Thyroid gland (tissue), 4 donors: ENCODE measurements around the gene PDS5B. TPM values are rescaled to one million over a fixed set of nuclear protein-coding genes. Genes with fewer than 3 reads are reported as not detected.

Experiments used
- DNase-seq, 2 donors: peaks; one replicate each; pipeline ENCODE4 v3.0.0-alpha.2; 2019
- H3K27ac ChIP-seq, 3 donors: fragments of 200-600 bp; sonication (generic); 1 replicate in 2 of 3; 2 replicates in 1 of 3; pipeline ENCODE4 v1.5.1; 2016 to 2019; ENCODE audit warnings: mild to moderate bottlenecking in 1 of 3, moderate library complexity in 1 of 3
- H3K27me3 ChIP-seq: fragments of 200-600 bp; sonication (generic); one replicate; pipeline ENCODE4 v1.5.1; 2019
- H3K36me3 ChIP-seq, 2 donors: fragments of 200-600 bp; sonication (generic); one replicate each; pipeline ENCODE4 v1.5.1; 2016 to 2019
- H3K4me1 ChIP-seq, 2 donors: fragments of 200-600 bp; sonication (generic); one replicate each; pipeline ENCODE4 v1.5.1; 2017 to 2019
- H3K4me3 ChIP-seq, 3 donors: fragments of 200-600 bp; sonication (generic); replicated peaks in 1 of 3; 1 replicate in 2 of 3; 2 replicates in 1 of 3; pipeline ENCODE4 v1.5.1; 2016; ENCODE audit warnings: mild to moderate bottlenecking in 1 of 3
- H3K9me3 ChIP-seq: fragments of 200-600 bp; sonication (generic); one replicate; pipeline ENCODE4 v1.5.1; 2017
- CTCF ChIP-seq, 6 experiments: fragments of 200-600 bp in 3 of 6; fragments of 450-650 bp in 3 of 6; sonication (generic) in 3 of 6; IDR thresholded peaks; one replicate each; pipeline ENCODE4 v1.5.1; 2016 to 2019; ENCODE audit warnings: antibody characterized with exemption in 6 of 6, mild to moderate bottlenecking in 2 of 6, inconsistent platforms in 1 of 6, moderate library complexity in 1 of 6
- POLR2A ChIP-seq, 2 donors: fragments of 450-650 bp; IDR thresholded peaks; one replicate each; pipeline ENCODE4 v1.6.1; 2017; ENCODE audit warnings: antibody characterized with exemption in 2 of 2, mild to moderate bottlenecking in 2 of 2, moderate library complexity in 1 of 2
- WGBS, 2 donors: methylation state at CpG; one replicate each; pipeline ENCODE4 v1.1.5; 2017; 5-methylcytosine and 5-hydroxymethylcytosine counted together
- intact Hi-C: fragments of 100-400 bp; cut with DNase I; formaldehyde crosslinking; loops from one replicate; pipeline ENCODE4 v1.15.1; 2023
- total RNA-seq, 4 donors: library from RNA; depleted of rRNA; stranded (reverse); fragments of >200 nt; gene quantifications; one replicate each; pipeline ENCODE4 v1.2.3, GENCODE V29; 2016

Gene PDS5B
- total RNA-seq, 4 donors from 2014 or later, result 47.9 to 55.1 (median 49.3) TPM

- Histone ChIP-seq H3K27ac (no peak overlapping the region), H3K4me1 (peaks cover 0 to 2% of the 10 kb centered on the region in 2 donors), H3K9me3 (no peaks in the 10 kb centered on the region), H3K4me3 (no peak overlapping the region), H3K27me3 (no peaks in the 10 kb centered on the region), H3K36me3 (no peaks in the 10 kb centered on the region)
- no peak for TF ChIP-seq CTCF (IDR thresholded peaks at IDR 0.05)
- no peak for TF ChIP-seq POLR2A (IDR thresholded peaks at IDR 0.05)
- 90% methylated on average over 2 of the region's 2 CpGs for WGBS, 2 donors
- intact Hi-C loops, result no loop called here
- no peak for DNase-seq
Observed at GRCh38 chr13:32595306-32595705, 9.1 kb downstream of the PDS5B start.

GRCh38 chr13:32600890-32601289 is 14.6 kb downstream of the PDS5B start:
- DNase-seq, result no peak
- H3K9me3 ChIP-seq, result no peaks in the 10 kb centered on the region
- H3K36me3 ChIP-seq, result no peaks in the 10 kb centered on the region
- H3K27me3 ChIP-seq, result no peaks in the 10 kb centered on the region
- WGBS, 2 donors, result 76 to 86% methylated on average over 2 of the region's 2 CpGs
- TF ChIP-seq POLR2A (IDR thresholded peaks at IDR 0.05) (no peak), CTCF (IDR thresholded peaks at IDR 0.05) (no peak)
- intact Hi-C loops, result no loop called here
- no peak overlapping the region for H3K27ac ChIP-seq
- H3K4me1 ChIP-seq, result peaks cover 0 to 13% of the 10 kb centered on the region in 2 donors
- H3K4me3 ChIP-seq, result no peak overlapping the region

DNA sequence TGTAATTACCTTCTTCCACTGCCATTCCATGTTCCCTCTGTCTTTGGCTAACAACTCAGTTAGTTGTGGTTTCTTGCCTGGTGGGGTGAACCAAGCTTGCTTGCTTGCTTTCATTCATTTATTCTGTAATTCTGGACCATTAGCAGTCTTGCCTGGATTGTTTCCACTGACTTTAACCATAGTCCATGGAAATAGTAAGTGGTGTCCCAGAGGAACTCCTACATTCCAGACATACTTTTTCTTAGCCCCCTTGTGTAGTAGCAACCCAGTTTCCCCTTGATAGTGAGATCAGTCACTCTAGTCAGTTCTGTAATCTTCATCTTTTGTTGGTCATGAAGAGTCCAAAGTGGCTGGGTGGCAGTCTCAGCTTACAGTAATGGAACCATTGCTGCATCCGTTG is 23.2 kb downstream of the PDS5B start:
- no peak for TF ChIP-seq CTCF (IDR thresholded peaks at IDR 0.05)
- no peak for TF ChIP-seq POLR2A (IDR thresholded peaks at IDR 0.05)
- no peak for DNase-seq
- no peak overlapping the region for H3K27ac ChIP-seq
- intact Hi-C loops, result no loop called here
- no peak overlapping the region for H3K4me3 ChIP-seq
- WGBS, 2 donors, result 80 to 89% methylated on average over 1 of the region's 1 CpG
- H3K36me3 ChIP-seq, result no peaks in the 10 kb centered on the region
- H3K9me3 ChIP-seq, result no peaks in the 10 kb centered on the region
- no peaks in the 10 kb centered on the region for H3K27me3 ChIP-seq
- no peaks in the 10 kb centered on the region for H3K4me1 ChIP-seq

DNA sequence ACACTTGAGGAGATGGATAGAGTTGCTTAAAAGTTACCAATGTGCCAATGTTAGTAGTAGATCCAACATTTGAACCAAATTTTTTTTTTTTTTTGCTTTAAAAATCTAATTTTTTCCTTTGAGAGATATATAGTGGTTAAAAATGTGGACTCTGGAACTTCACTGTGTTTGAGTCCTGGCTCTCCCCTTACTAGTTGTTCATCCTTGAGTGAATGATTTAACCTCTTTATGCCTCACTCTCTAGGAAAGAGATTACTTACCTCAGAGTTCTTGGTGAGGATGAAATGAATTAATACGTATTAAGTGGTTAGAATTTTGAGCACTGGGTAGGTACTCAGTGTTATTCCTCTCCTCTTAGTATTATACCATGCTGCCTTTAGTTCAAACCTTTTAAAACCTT is 24.3 kb downstream of the PDS5B start:
- Histone ChIP-seq H3K9me3 (no peaks in the 10 kb centered on the region), H3K4me1 (no peaks in the 10 kb centered on the region), H3K36me3 (no peaks in the 10 kb centered on the region), H3K4me3 (no peak overlapping the region), H3K27ac (no peak overlapping the region), H3K27me3 (no peaks in the 10 kb centered on the region)
- no peak for DNase-seq
- intact Hi-C loops, result no loop called here
- WGBS, 2 donors, result 93 to 96% methylated on average over 1 of the region's 1 CpG
- TF ChIP-seq CTCF (IDR thresholded peaks at IDR 0.05) (no peak), POLR2A (IDR thresholded peaks at IDR 0.05) (no peak)

DNA sequence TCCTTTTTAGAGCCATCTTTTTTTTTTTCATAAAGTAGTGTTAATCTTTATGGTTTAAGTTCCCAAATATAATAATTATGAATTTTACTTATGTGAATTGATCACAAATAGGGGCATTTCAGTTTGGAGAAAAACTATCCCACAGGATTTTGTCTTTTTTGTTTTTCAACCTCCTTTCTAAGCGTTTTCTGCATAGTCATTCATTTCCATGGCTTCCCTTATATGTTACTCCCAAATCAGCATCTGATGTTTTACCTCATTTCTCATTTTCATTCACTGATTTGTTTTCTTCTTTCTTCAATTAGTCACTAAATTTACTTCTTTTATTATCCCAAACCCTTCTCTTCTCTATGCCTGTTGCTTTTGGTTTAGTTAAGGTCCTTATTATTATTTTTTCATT is 24.7 kb downstream of the PDS5B start:
- TF ChIP-seq POLR2A (IDR thresholded peaks at IDR 0.05) (no peak), CTCF (IDR thresholded peaks at IDR 0.05) (no peak)
- Histone ChIP-seq H3K9me3 (no peaks in the 10 kb centered on the region), H3K36me3 (no peaks in the 10 kb centered on the region), H3K27ac (no peak overlapping the region), H3K27me3 (no peaks in the 10 kb centered on the region), H3K4me1 (no peaks in the 10 kb centered on the region), H3K4me3 (no peak overlapping the region)
- WGBS, 2 donors, result 87 to 94% methylated on average over 1 of the region's 1 CpG
- no peak for DNase-seq
- intact Hi-C loops, result no loop called here
